Karpas-422 (cell line): Measurements from ENCODE around the gene TNN. TPM values are rescaled to one million over a fixed set of nuclear protein-coding genes. Genes with fewer than 3 reads are reported as not detected.
A peak's percentile ranks its signal among the peaks of the same experiment; 100 is the strongest.

Experiments
- DNase-seq: peaks from one replicate; pipeline ENCODE4 v3.0.0-alpha.2; 2015
- H2AFZ ChIP-seq: fragments of 200-600 bp; sonication (generic); 2 replicates; pipeline ENCODE4 v1.6.1; 2014; ENCODE audit warnings: antibody characterized with exemption, low read length, mixed read lengths
- H3K27ac ChIP-seq: fragments of 200-600 bp; sonication (generic); 2 replicates; pipeline ENCODE4 v1.5.1; 2014; ENCODE audit warnings: mild to moderate bottlenecking, low read length, moderate library complexity
- H3K27me3 ChIP-seq: fragments of 200-600 bp; sonication (generic); 2 replicates; pipeline ENCODE4 v1.6.1; 2014; ENCODE audit warnings: low read length, mixed read lengths
- H3K36me3 ChIP-seq: fragments of 200-600 bp; sonication (generic); 2 replicates; pipeline ENCODE4 v1.6.1; 2014; ENCODE audit warnings: low read length, mixed read lengths; ENCODE audit not compliant: insufficient read depth
- H3K4me1 ChIP-seq: fragments of 200-600 bp; sonication (generic); 2 replicates; pipeline ENCODE4 v1.6.1; 2014; ENCODE audit warnings: mild to moderate bottlenecking, low read length, mixed read lengths
- H3K4me2 ChIP-seq: fragments of 200-600 bp; sonication (generic); 2 replicates; pipeline ENCODE4 v1.6.1; 2014; ENCODE audit warnings: low read length, low read depth, mild to moderate bottlenecking; ENCODE audit not compliant: poor library complexity, severe bottlenecking
- H3K4me3 ChIP-seq: fragments of 200-600 bp; sonication (generic); 2 replicates; pipeline ENCODE4 v1.5.1; 2014; ENCODE audit warnings: mild to moderate bottlenecking, antibody characterized with exemption, low read length, mixed read lengths
- H3K79me2 ChIP-seq: fragments of 200-600 bp; sonication (generic); 2 replicates; pipeline ENCODE4 v1.6.1; 2014; ENCODE audit warnings: mild to moderate bottlenecking, low read length, mixed read lengths
- H3K9ac ChIP-seq: fragments of 200-600 bp; sonication (generic); 2 replicates; pipeline ENCODE4 v1.6.0; 2014; ENCODE audit warnings: low read length
- H3K9me2 ChIP-seq: fragments of 200-600 bp; sonication (generic), shearing (Covaris generic); replicated peaks from 2 replicates; pipeline ENCODE4 v1.6.0; 2014; ENCODE audit warnings: mild to moderate bottlenecking, low read length, moderate library complexity; ENCODE audit not compliant: insufficient read depth
- H3K9me3 ChIP-seq: fragments of 300-700, 200-600 bp; sonication (generic); 2 replicates; pipeline ENCODE4 v1.6.1; 2014; ENCODE audit warnings: low read length, mixed read lengths
- H4K20me1 ChIP-seq: fragments of 200-600 bp; sonication (generic); 2 replicates; pipeline ENCODE4 v1.6.1; 2014; ENCODE audit warnings: mild to moderate bottlenecking, antibody characterized with exemption, low read length, low read depth; ENCODE audit not compliant: insufficient read depth
- total RNA-seq: library from RNA; depleted of rRNA; stranded (reverse); fragments of >200 nt; shearing (Covaris generic); gene quantifications from 2 replicates; pipeline ENCODE4 v1.2.3, GENCODE V29; 2014; ENCODE audit warnings: low replicate concordance

Gene TNN
- total RNA-seq, 1 experiment from 2014 or later = not detected

DNA sequence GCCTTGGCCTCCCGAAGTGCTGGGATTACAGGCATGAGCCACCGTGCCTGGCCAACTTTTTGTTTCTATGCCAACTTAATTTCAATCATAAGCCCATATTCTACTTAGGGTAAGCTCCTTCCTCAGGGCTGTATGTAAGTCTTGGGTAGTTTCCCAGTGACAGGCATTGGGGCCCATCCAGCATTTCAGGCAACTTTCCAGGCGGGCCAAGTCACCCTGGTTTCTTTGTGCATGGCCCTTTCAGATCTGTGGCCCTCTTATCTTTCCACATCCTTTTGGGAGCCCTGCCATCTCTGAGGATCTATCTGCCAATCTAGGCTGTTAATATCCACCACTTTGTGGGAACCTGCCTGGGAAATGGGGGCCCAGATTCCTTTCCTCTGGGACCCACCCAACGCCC is 58.7 kb downstream of the TNN start:
- H3K9ac ChIP-seq = no peak overlapping the region
- no peak overlapping the region for H2AFZ ChIP-seq
- no peaks in the 10 kb centered on the region for H3K9me2 ChIP-seq
- H3K27ac ChIP-seq = no peak overlapping the region
- DNase-seq = peak; percentile 34
- H3K9me3 ChIP-seq = no peaks in the 10 kb centered on the region
- no peak overlapping the region for H3K4me3 ChIP-seq
- H3K79me2 ChIP-seq = no peaks in the 10 kb centered on the region
- no peaks in the 10 kb centered on the region for H3K27me3 ChIP-seq
- peaks cover 13% of the 10 kb centered on the region for H3K4me1 ChIP-seq
- no peak overlapping the region for H3K4me2 ChIP-seq
- no peaks in the 10 kb centered on the region for H4K20me1 ChIP-seq
- no peaks in the 10 kb centered on the region for H3K36me3 ChIP-seq

DNA sequence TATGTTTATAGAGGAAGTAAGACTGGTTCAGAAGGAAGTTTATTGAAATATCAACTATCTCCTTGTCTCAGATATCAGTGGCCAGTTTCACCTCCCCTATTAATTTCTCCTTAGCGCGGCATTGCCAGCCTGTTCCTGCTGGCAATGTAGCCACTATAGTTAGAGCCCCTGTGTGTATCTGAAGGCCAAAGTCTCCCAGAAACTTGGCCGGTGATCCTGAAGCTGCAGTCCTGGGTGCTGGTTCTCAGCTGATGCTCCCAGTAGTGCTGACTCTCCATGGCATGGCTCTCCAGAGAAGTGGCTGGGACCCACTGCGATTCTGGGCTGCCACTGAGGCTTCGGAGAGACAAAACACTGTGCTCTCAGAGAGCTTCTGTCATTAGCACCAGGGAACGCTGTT is 59.9 kb downstream of the TNN start:
- Histone ChIP-seq H3K4me2 (no peak overlapping the region), H3K36me3 (no peaks in the 10 kb centered on the region), H3K9ac (no peak overlapping the region), H4K20me1 (no peaks in the 10 kb centered on the region), H3K9me2 (no peaks in the 10 kb centered on the region), H3K27me3 (no peaks in the 10 kb centered on the region), H3K79me2 (no peaks in the 10 kb centered on the region), H3K4me3 (no peak overlapping the region), H3K4me1 (peaks cover 13% of the 10 kb centered on the region), H2AFZ (no peak overlapping the region), H3K9me3 (no peaks in the 10 kb centered on the region), H3K27ac (no peak overlapping the region)
- DNase-seq = no peak

DNA sequence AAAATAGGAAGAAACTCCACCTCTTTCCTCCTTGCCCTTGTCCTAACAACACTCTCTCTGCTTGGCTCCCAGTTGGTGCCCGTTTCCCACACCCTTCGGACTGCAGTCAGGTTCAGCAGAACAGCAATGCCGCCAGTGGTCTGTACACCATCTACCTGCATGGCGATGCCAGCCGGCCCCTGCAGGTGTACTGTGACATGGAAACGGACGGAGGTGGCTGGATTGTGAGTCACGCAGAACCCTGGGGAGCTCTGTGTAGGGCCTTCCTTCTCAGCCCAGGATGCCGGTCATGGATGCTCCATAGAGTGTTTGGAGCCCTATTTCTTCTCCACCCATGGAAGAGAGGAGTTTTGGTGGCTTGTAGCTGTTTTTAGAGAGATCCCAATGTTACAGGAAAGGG is 60.9 kb downstream of the TNN start:
- Histone ChIP-seq H3K9ac (no peak overlapping the region), H3K9me2 (no peaks in the 10 kb centered on the region), H3K79me2 (no peaks in the 10 kb centered on the region), H3K9me3 (no peaks in the 10 kb centered on the region), H3K4me2 (no peak overlapping the region), H3K27ac (no peak overlapping the region), H2AFZ (no peak overlapping the region), H4K20me1 (no peaks in the 10 kb centered on the region), H3K4me3 (no peak overlapping the region), H3K4me1 (peaks cover 13% of the 10 kb centered on the region), H3K36me3 (no peaks in the 10 kb centered on the region), H3K27me3 (no peaks in the 10 kb centered on the region)
- DNase-seq = peak; percentile 24

DNA sequence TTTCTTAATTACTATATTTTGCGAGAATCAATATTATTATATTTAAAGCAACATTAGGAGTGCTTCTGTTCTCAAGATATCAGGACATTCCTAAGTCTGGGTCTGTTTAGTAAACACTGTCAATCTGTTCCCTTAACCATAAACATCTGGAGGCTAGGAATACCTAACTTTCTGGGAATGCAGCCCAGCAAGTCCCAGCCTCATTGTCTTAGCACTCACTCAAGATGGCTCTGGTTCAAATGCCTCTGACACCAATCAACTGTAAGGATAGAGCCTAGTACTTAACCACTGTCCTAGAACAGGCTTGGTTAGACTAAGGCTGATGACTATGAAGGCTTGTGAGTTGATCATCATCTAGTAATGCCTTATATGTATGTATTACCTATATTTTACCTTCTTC is 61.5 kb downstream of the TNN start:
- no peak overlapping the region for H3K9ac ChIP-seq
- H3K4me2 ChIP-seq = no peak overlapping the region
- peaks cover 13% of the 10 kb centered on the region for H3K4me1 ChIP-seq
- no peak overlapping the region for H2AFZ ChIP-seq
- peak; percentile 23 for DNase-seq
- no peaks in the 10 kb centered on the region for H3K27me3 ChIP-seq
- H3K36me3 ChIP-seq = no peaks in the 10 kb centered on the region
- no peaks in the 10 kb centered on the region for H3K9me2 ChIP-seq
- no peak overlapping the region for H3K27ac ChIP-seq
- no peaks in the 10 kb centered on the region for H3K79me2 ChIP-seq
- H3K9me3 ChIP-seq = no peaks in the 10 kb centered on the region
- no peaks in the 10 kb centered on the region for H4K20me1 ChIP-seq
- H3K4me3 ChIP-seq = no peak overlapping the region

DNA sequence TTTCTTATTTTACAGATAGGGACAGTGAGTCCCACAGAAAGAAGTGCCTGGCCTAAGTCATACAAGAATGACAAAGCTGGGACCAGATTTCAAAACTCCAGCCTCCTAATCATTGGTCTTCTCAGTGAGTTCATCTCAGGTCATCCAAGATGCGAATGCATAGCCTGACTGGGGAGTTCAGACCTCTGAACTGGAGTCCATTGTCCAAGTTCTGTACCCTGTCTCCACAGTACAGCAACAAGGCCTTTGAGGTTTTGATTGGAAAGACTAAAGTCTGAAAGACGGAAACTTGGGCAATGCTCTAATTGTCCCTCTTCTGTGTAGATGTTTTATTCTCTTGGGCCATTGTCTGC is 62.0 kb downstream of the TNN start:
- Histone ChIP-seq H3K4me1 (peaks cover 13% of the 10 kb centered on the region), H3K9me2 (no peaks in the 10 kb centered on the region), H3K79me2 (no peaks in the 10 kb centered on the region), H4K20me1 (no peaks in the 10 kb centered on the region), H3K4me3 (no peak overlapping the region), H3K4me2 (no peak overlapping the region), H2AFZ (no peak overlapping the region), H3K27me3 (no peaks in the 10 kb centered on the region), H3K27ac (no peak overlapping the region), H3K9me3 (no peaks in the 10 kb centered on the region), H3K36me3 (no peaks in the 10 kb centered on the region), H3K9ac (no peak overlapping the region)
- no peak for DNase-seq

DNA sequence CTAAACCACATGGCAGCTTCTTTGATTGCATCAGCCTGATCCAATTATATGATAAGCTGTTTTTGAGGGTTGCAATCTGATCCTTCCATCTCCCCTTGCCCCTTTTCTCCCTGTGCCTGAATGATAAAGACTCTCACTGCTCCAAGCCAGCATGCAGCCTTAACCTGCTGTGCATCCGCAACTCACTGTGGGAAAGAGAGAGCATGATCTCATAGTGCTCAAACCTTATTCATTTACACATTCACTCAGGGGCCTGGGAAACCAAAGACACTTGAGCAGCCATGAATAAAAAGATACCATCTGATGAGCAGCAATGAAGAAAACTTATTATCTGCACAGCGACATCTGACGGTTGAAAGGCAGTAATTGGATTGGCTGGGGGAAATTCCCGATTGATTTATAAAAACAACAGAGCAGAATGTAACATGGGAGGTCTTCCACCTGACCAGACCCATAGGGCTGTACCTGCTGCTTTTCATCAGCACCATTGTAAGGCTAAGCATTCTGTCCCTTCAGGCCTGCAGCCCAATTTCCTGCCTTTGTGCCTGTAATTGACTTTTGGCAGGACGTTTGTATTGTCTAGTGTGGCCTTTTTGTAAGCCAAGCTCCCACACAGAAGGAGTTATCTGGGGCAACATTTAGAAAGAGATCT is 62.5 kb downstream of the TNN start:
- H3K79me2 ChIP-seq = no peaks in the 10 kb centered on the region
- no peak overlapping the region for H3K4me2 ChIP-seq
- DNase-seq = peak; percentile 52
- no peaks in the 10 kb centered on the region for H4K20me1 ChIP-seq
- peaks cover 13% of the 10 kb centered on the region for H3K4me1 ChIP-seq
- no peaks in the 10 kb centered on the region for H3K27me3 ChIP-seq
- no peaks in the 10 kb centered on the region for H3K9me2 ChIP-seq
- H3K9ac ChIP-seq = no peak overlapping the region
- H2AFZ ChIP-seq = no peak overlapping the region
- no peak overlapping the region for H3K27ac ChIP-seq
- H3K36me3 ChIP-seq = no peaks in the 10 kb centered on the region
- H3K9me3 ChIP-seq = no peaks in the 10 kb centered on the region
- no peak overlapping the region for H3K4me3 ChIP-seq

DNA sequence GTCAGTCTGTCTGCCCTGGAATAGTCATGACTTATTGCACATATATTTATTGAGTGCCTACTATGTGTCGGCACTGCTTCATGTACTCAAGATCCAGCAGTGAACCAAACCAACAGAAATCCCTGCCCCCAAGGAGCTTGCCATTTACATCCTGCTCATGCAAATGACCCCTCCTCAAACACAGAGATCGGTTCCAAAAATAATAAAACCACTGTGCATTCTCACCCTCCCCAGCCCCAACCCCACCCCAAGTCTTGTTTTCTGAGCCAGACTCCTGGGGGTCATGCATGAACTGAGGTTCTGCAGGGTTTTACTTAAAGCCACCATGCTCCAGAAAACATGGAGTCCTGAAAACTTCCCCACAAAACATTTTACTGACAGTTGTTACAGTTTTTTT is 63.0 kb downstream of the TNN start:
- H3K27me3 ChIP-seq = no peaks in the 10 kb centered on the region
- H3K27ac ChIP-seq = no peak overlapping the region
- no peak overlapping the region for H3K4me3 ChIP-seq
- H3K79me2 ChIP-seq = no peaks in the 10 kb centered on the region
- H3K9me2 ChIP-seq = no peaks in the 10 kb centered on the region
- H3K4me2 ChIP-seq = no peak overlapping the region
- no peaks in the 10 kb centered on the region for H3K9me3 ChIP-seq
- no peak overlapping the region for H2AFZ ChIP-seq
- no peak overlapping the region for H3K9ac ChIP-seq
- peaks cover 13% of the 10 kb centered on the region for H3K4me1 ChIP-seq
- no peaks in the 10 kb centered on the region for H3K36me3 ChIP-seq
- no peaks in the 10 kb centered on the region for H4K20me1 ChIP-seq
- peak; percentile 39 for DNase-seq

DNA sequence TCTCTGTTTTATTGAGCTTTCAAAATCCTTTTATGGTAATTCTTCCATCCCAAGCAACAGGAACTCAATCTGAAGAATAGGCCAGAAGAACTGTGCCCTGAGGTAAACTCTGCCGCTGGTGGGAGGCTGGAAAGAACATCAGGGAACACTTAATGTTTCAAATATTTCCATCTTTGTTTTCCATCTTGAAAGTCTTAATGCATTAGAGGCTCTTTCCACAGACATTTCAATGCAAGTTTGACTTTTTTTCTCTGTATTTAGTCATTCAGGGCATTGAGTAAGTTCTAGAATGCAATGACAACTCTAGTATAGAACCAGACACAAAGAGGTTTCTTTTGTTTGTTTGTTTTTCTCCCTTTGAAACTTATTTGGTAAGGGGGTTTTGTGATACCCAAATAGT is 63.5 kb downstream of the TNN start:
- Histone ChIP-seq H3K4me3 (no peak overlapping the region), H4K20me1 (no peaks in the 10 kb centered on the region), H3K4me1 (peaks cover 13% of the 10 kb centered on the region), H3K27ac (no peak overlapping the region), H3K36me3 (no peaks in the 10 kb centered on the region), H3K9me3 (no peaks in the 10 kb centered on the region), H3K9me2 (no peaks in the 10 kb centered on the region), H3K27me3 (no peaks in the 10 kb centered on the region), H3K79me2 (no peaks in the 10 kb centered on the region), H3K9ac (no peak overlapping the region), H2AFZ (no peak overlapping the region), H3K4me2 (no peak overlapping the region)
- DNase-seq = no peak

DNA sequence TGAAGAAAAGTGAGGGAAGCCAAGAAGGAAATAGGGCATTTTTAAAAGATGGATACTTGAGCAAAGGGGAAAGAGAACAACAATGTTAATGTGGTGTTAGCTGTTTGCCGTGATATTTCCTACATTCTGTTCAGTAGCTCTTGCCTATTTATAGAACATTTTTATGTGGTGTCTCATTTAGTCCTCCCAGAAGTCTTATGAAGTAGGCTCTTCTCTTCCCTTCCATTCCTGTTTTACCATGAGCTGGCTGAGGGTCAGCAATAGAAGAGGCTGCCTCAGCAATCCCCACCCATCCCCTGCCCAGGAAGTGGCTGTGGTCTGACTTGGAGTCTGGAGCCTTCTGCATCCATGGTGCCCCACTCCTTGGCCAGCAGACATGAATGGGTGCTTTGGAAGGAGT is 64.8 kb downstream of the TNN start:
- H3K9me2 ChIP-seq = no peaks in the 10 kb centered on the region
- H3K27me3 ChIP-seq = no peaks in the 10 kb centered on the region
- H4K20me1 ChIP-seq = no peaks in the 10 kb centered on the region
- DNase-seq = no peak
- no peak overlapping the region for H2AFZ ChIP-seq
- no peaks in the 10 kb centered on the region for H3K9me3 ChIP-seq
- no peak overlapping the region for H3K4me2 ChIP-seq
- no peak overlapping the region for H3K9ac ChIP-seq
- H3K36me3 ChIP-seq = no peaks in the 10 kb centered on the region
- no peak overlapping the region for H3K27ac ChIP-seq
- H3K4me3 ChIP-seq = no peak overlapping the region
- H3K79me2 ChIP-seq = no peaks in the 10 kb centered on the region
- peaks cover 13% of the 10 kb centered on the region for H3K4me1 ChIP-seq
